Activated CD8-positive, alpha-beta memory T cell treated with anti-CD3 and anti-CD28 coated beads, Interleukin-2, amount 10 ng/mL, durations not matched to agents 7 days and 5 days (primary cell): Measurements from ENCODE around the gene PKP3. TPM values are rescaled to one million over a fixed set of nuclear protein-coding genes. Genes with fewer than 3 reads are reported as not detected.
A peak's percentile ranks its signal among the peaks of the same experiment; 100 is the strongest.

Source experiments
- ATAC-seq: fragments of 150-1000 bp; cut with Tn5 transposase; one replicate; pipeline ENCODE4 v1.10.0; 2021; ENCODE audit warnings: moderate library complexity
- CTCF ChIA-PET: fragments of 350-600 bp; sonication (Branson Sonifier 250); formaldehyde crosslinking; loops from one replicate; lab custom pipeline; 2021; ENCODE audit warnings: antibody characterized with exemption; lab: Charles Lee
- DNase-seq: peaks from one replicate; pipeline ENCODE4 v3.0.0-alpha.2; 2020
- H3K27ac Mint-ChIP-seq: one replicate; pipeline ENCODE4 v1.8.0; 2021; ENCODE audit warnings: mild to moderate bottlenecking, mixed read lengths
- H3K27me3 Mint-ChIP-seq: one replicate; pipeline ENCODE4 v1.8.0; 2021; ENCODE audit warnings: mixed read lengths
- H3K36me3 Mint-ChIP-seq: one replicate; pipeline ENCODE4 v1.8.0; 2021; ENCODE audit warnings: mild to moderate bottlenecking, mixed read lengths
- H3K4me1 Mint-ChIP-seq: one replicate; pipeline ENCODE4 v1.8.0; 2021; ENCODE audit warnings: mixed read lengths
- H3K4me3 Mint-ChIP-seq: one replicate; pipeline ENCODE4 v1.8.0; 2021; ENCODE audit warnings: mild to moderate bottlenecking, moderate library complexity, mixed read lengths
- H3K9me3 Mint-ChIP-seq: one replicate; pipeline ENCODE4 v1.8.0; 2022; ENCODE audit warnings: low read depth, mixed read lengths
- total RNA-seq, 2 experiments: library from RNA; stranded (reverse); gene quantifications; one replicate each; pipeline ENCODE4 v1.2.3, GENCODE V29; 2021

The PKP3 gene
- total RNA-seq, 2 experiments from 2014 or later, result 0.09 to 0.18 TPM

DNA sequence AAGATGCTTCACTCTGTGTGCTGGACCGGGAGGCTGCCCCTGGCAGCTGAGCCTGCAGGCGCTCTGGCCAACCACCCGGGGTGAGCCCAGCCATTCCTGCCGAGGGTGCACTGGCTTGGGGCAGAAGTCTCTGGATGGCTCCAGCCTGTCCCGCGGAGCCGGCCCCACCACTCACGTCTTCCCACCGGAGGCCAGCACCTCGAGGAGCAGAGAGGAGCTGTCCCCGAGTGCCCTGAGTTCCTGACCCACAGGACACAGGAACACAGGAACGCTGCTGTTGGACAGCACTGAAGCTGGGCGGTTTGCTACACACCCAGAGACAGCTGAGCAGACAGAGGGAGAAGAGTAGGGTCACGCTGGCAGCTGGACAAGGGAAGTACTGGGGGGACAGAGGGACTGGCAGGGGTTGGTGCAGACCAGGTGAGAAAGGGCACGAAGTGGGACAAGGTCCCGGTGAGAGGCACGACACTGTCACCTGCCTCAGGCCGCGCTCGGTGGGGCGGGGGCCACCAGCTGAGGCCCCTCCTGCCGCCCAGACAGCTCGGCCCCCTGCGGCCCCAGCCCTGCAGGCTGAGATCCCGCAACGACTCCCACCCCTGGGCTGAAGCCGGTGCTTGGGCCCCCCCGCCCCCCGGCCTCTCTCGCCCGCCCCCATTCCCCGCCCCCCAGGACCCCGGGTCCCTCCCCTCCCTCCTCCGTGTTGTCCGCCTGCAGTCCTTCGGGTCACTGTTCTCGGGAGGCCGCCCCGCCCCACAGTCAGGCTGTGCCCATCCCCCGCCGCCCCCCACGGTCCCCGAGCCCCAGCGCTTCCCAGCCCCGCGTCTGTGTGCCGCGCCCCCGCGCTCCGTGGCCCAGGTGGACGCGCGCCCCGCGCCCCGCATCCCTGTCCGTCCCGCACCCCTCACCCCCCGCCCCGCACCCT is 25.3 kb upstream of the PKP3 start:
- no peak for ATAC-seq

GRCh38 chr11:369336-370018 is 24.5 kb upstream of the PKP3 start, which contains the start of gene B4GALNT4:
Gene B4GALNT4 (plus strand): TSS chr11:369499. CDS start chr11:369804, 305 bp downstream.
- peaks cover 2% of the 10 kb centered on the region for H3K4me1 Mint-ChIP-seq
- peak within 1 kb of the TSS; percentile 21 for H3K27ac Mint-ChIP-seq
- no peak for DNase-seq

More for the DNA sequence above, 25.3 kb upstream of the PKP3 start:
- H3K36me3 Mint-ChIP-seq, result no peaks in the 10 kb centered on the region
- peaks cover 44% of the 10 kb centered on the region for H3K27me3 Mint-ChIP-seq
- CTCF ChIA-PET, result interaction anchor here (1.0 to 8.0 kb wide), 6 partner anchors 28 to 90 kb away, joined by 3 to 54 read pairs (median 4); partner anchors contain the start of genes NLRP6 and PTDSS2
- no peak for DNase-seq
- H3K4me3 Mint-ChIP-seq, result no peak overlapping the region
- H3K9me3 Mint-ChIP-seq, result no peaks in the 10 kb centered on the region
- H3K4me1 Mint-ChIP-seq, result peaks cover 8% of the 10 kb centered on the region
- peak overlapping the region; percentile 21 for H3K27ac Mint-ChIP-seq

GRCh38 chr11:370070-370941 is 23.7 kb upstream of the PKP3 start:
- ATAC-seq, result no peak
- no peaks in the 10 kb centered on the region for H3K36me3 Mint-ChIP-seq
- peaks cover 2% of the 10 kb centered on the region for H3K4me1 Mint-ChIP-seq
- no peak overlapping the region for H3K27ac Mint-ChIP-seq
- DNase-seq, result no peak
- no peak overlapping the region for H3K4me3 Mint-ChIP-seq
- H3K27me3 Mint-ChIP-seq, result peaks cover 44% of the 10 kb centered on the region
- no peaks in the 10 kb centered on the region for H3K9me3 Mint-ChIP-seq
- CTCF ChIA-PET, result interaction anchor here (1.2 kb wide), 1 partner anchor 27 kb away, joined by 5 read pairs; no protein-coding TSS in a partner anchor

More at GRCh38 chr11:369336-370018, 24.5 kb upstream of the PKP3 start, which contains the start of gene B4GALNT4:
- Mint-ChIP-seq H3K9me3 (no peaks in the 10 kb centered on the region), H3K27me3 (peaks cover 44% of the 10 kb centered on the region), H3K36me3 (no peaks in the 10 kb centered on the region), H3K4me3 (no peak within 1 kb of the TSS)
- no peak for ATAC-seq
- CTCF ChIA-PET, result interaction anchor here (1.2 kb wide), 1 partner anchor 79 kb away, joined by 4 read pairs; no protein-coding TSS in a partner anchor

DNA sequence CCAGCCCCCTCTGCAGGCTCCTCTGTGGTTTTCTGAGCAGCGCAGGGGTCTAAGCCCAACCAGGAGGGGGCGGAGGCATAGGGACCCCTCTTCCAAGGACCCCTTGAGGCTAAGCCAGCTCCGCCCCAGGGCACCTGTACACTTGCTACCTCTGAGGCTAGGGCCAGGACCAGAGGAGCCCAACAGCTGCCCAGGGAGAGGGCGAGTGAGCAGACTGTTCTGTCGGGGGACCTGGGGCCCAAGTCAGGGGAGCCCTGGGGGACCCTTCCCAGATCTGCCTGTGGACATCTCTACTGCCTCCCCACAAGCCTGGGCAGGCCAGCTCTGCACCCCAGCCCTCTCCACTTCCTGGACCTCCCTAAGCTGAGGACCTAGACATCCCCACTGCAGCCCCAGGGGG is 23.0 kb upstream of the PKP3 start:
- Mint-ChIP-seq H3K27ac (no peak overlapping the region), H3K9me3 (no peaks in the 10 kb centered on the region), H3K4me1 (peaks cover 2% of the 10 kb centered on the region), H3K27me3 (peaks cover 42% of the 10 kb centered on the region), H3K4me3 (no peak overlapping the region), H3K36me3 (no peaks in the 10 kb centered on the region)
- no peak for ATAC-seq
- CTCF ChIA-PET, result interaction anchor here (1.2 to 1.5 kb wide), 3 partner anchors 12 to 66 kb away, joined by 3 to 5 read pairs (median 4); no protein-coding TSS in a partner anchor
- no peak for DNase-seq

GRCh38 chr11:371716-372590 is 22.1 kb upstream of the PKP3 start:
- H3K27ac Mint-ChIP-seq, result no peak overlapping the region
- H3K36me3 Mint-ChIP-seq, result no peaks in the 10 kb centered on the region
- CTCF ChIA-PET, result interaction anchor here (0.7 to 1.5 kb wide), 4 partner anchors 13 to 77 kb away, joined by 3 to 5 read pairs (median 4); no protein-coding TSS in a partner anchor

GRCh38 chr11:372809-373715 is 20.9 kb upstream of the PKP3 start:
- CTCF ChIA-PET, result no interaction called here

More at GRCh38 chr11:371716-372590, 22.1 kb upstream of the PKP3 start:
- Mint-ChIP-seq H3K4me1 (peaks cover 2% of the 10 kb centered on the region), H3K4me3 (no peak overlapping the region), H3K9me3 (no peaks in the 10 kb centered on the region), H3K27me3 (peaks cover 36% of the 10 kb centered on the region)
- DNase-seq, result no peak
- ATAC-seq, result no peak

DNA sequence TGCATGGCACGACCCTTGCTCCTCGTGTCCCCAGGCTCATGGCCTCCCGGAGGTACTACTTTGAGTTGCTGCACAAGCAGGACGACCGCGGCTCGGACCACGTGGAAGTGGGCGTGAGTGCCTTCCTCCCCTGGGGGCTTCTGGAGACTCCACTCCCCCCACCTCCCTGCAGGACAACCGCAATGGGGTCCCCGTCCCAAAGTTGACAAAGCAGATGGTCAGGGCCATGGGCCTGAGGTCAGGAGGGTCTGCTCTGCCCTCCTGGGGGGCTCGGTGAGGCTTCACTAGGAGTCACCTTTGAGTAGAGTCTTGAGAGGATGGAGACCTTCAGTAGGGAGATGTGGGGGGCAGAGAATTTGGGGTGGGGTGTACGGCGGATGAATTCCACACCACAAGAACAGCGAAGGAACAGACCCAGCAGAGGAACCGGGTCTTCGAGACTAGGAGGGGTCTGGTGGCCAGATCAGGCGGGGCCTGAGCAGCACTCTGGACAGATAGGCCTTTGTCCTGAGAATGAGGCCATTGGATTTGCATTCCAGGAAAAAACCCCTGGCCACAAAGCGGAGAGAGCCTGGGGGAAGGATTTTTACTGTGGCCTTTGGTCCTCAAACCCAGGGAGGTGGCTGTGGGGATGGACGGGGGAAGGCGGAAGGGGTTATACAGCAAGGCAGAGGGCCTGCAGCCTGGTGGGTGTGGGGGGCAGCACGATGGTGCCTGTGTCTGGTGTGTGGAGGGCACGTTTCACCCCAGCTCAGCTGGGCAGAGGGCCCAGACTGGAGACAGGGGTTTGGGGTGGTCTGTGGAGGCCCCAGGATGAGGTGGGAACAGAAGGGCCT is 20.1 kb upstream of the PKP3 start:
- peak overlapping the region; percentile 32 for H3K27ac Mint-ChIP-seq
- ATAC-seq, result no peak
- H3K36me3 Mint-ChIP-seq, result no peaks in the 10 kb centered on the region
- CTCF ChIA-PET, result no interaction called here
- no peaks in the 10 kb centered on the region for H3K4me1 Mint-ChIP-seq
- H3K9me3 Mint-ChIP-seq, result no peaks in the 10 kb centered on the region
- no peak for DNase-seq
- H3K27me3 Mint-ChIP-seq, result peaks cover 18% of the 10 kb centered on the region
- H3K4me3 Mint-ChIP-seq, result no peak overlapping the region

More at GRCh38 chr11:372809-373715, 20.9 kb upstream of the PKP3 start:
- H3K27me3 Mint-ChIP-seq, result peaks cover 25% of the 10 kb centered on the region
- H3K27ac Mint-ChIP-seq, result no peak overlapping the region
- no peaks in the 10 kb centered on the region for H3K9me3 Mint-ChIP-seq
- ATAC-seq (no peak), DNase-seq (no peak)
- peaks cover 2% of the 10 kb centered on the region for H3K4me1 Mint-ChIP-seq
- H3K36me3 Mint-ChIP-seq, result no peaks in the 10 kb centered on the region
- no peak overlapping the region for H3K4me3 Mint-ChIP-seq

- no peak overlapping the region for H3K27ac Mint-ChIP-seq
- H3K4me3 Mint-ChIP-seq, result no peak overlapping the region
- H3K36me3 Mint-ChIP-seq, result no peaks in the 10 kb centered on the region
- no peak for DNase-seq
- H3K4me1 Mint-ChIP-seq, result no peaks in the 10 kb centered on the region
- CTCF ChIA-PET, result no interaction called here
- no peak for ATAC-seq
- peaks cover 14% of the 10 kb centered on the region for H3K27me3 Mint-ChIP-seq
- no peaks in the 10 kb centered on the region for H3K9me3 Mint-ChIP-seq
Measured at GRCh38 chr11:375065-376025, 18.7 kb upstream of the PKP3 start.

GRCh38 chr11:376531-377173 is 17.4 kb upstream of the PKP3 start:
- peaks cover 4% of the 10 kb centered on the region for H3K27me3 Mint-ChIP-seq
- H3K27ac Mint-ChIP-seq, result no peak overlapping the region
- H3K36me3 Mint-ChIP-seq, result no peaks in the 10 kb centered on the region
- ATAC-seq (no peak), DNase-seq (no peak)
- CTCF ChIA-PET, result interaction anchor here (1.1 kb wide), 1 partner anchor 20 kb away, joined by 3 read pairs; no protein-coding TSS in a partner anchor
- H3K9me3 Mint-ChIP-seq, result no peaks in the 10 kb centered on the region
- no peaks in the 10 kb centered on the region for H3K4me1 Mint-ChIP-seq
- H3K4me3 Mint-ChIP-seq, result no peak overlapping the region
